Epithelial cell of prostate (primary cell): ENCODE results near the gene ZNF473.
"Not testable (repeated sequence)": the region's sequence is repeated elsewhere in the genome, so short reads cannot be mapped to it uniquely, and the experiment has no call there.

ENCODE experiments used
- DNase-seq: peaks from one replicate; pipeline ENCODE4 v3.0.0-alpha.2; 2011; ENCODE audit warnings: low read depth, low spot score
- H3K27ac ChIP-seq: fragments of 450-650 bp; 2 replicates; pipeline ENCODE4 v1.5.1; 2017; ENCODE audit warnings: mild to moderate bottlenecking

ZNF473 gene

GRCh38 chr19:50087153-50087552 is 61.3 kb downstream of the ZNF473 start:
- not testable (repeated sequence) for H3K27ac ChIP-seq, DNase-seq

DNA sequence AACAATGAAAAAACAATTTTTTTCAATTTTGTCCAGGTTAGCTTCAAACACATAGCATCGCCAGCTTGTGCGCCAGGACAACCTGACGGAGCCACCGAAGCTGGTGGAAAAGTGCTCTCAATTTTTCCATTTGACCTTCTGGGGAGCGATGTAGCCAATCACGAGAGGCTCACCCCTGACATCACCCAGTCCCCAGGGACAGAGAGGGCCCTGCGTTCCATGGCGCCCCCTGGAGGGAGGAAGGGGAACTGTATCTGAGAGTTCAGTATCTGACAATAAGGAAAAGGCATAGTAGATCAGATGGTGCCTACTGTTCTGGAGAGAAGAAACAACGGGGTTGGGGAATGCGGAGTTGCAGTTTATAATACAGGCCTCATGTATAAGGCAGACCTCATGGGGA is 64.9 kb downstream of the ZNF473 start:
- DNase-seq, H3K27ac ChIP-seq: not testable (repeated sequence)

GRCh38 chr19:50091786-50092185 is 66.0 kb downstream of the ZNF473 start:
- not testable (repeated sequence) for H3K27ac ChIP-seq, DNase-seq

GRCh38 chr19:50092597-50092996 is 66.8 kb downstream of the ZNF473 start:
- H3K27ac ChIP-seq, DNase-seq: not testable (repeated sequence)

DNA sequence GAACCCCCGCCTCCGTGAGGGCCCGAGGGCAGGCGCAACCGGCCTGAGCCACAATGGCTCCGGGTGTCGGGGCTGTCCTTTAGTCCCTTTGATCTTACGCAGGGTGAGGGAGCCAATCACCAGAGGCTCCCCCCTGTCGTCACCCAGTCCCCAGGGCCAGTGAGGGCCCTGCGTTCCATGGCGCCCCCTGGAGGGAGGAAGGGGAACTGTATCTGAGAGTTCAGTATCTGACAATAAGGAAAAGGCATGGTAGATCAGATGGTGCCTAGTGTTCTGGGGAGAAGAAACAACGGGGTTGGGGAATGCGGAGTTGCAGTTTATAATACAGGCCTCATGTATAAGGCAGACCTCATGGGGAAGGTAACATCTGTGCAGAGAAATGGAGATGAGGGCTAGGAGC is 72.1 kb downstream of the ZNF473 start:
- not testable (repeated sequence) for DNase-seq, H3K27ac ChIP-seq

DNA sequence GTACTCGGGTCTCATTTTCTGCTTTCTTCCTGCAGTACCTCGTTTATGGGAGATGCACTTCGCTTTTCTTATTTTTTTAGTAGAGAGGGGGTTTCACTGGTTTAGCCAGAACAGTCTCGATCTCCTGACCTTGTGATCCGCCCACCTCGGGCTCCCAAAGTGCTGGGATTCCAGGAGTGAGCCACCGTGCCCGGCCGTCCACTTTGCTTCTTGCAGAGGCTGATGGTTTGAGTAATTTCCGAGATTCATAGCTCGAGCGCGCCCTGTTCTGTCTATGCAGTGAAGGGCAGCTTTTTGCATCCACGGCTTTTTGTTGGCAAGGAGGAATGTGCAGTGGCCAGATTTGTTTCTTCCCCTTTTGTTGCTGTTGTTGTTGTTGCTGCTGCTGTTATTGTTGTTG is 73.1 kb downstream of the ZNF473 start:
- DNase-seq, H3K27ac ChIP-seq: not testable (repeated sequence)

GRCh38 chr19:50099696-50100095 is 73.9 kb downstream of the ZNF473 start:
- H3K27ac ChIP-seq, DNase-seq: not testable (repeated sequence)

GRCh38 chr19:50100946-50101345 is 75.1 kb downstream of the ZNF473 start:
- not testable (repeated sequence) for DNase-seq, H3K27ac ChIP-seq
